Activated naive CD4-positive, alpha-beta T cell treated with anti-CD3 and anti-CD28 coated beads for 36 hours (primary cell): ENCODE data around the gene MOB3C. TPM values are rescaled to one million over a fixed set of nuclear protein-coding genes. Genes with fewer than 3 reads are reported as not detected.

Experiments
- CTCF ChIA-PET: fragments of 350-600 bp; sonication (Branson Sonifier 250); formaldehyde crosslinking; loops from one replicate; lab custom pipeline; 2021; ENCODE audit warnings: antibody characterized with exemption; lab: Charles Lee
- DNase-seq: peaks from one replicate; pipeline ENCODE4 v3.0.0-alpha.2; 2020
- H3K27ac Mint-ChIP-seq: one replicate; pipeline ENCODE4 v1.8.0; 2021; ENCODE audit warnings: mild to moderate bottlenecking, mixed read lengths
- H3K27me3 Mint-ChIP-seq: one replicate; pipeline ENCODE4 v1.8.0; 2021; ENCODE audit warnings: low read depth, mixed read lengths
- H3K36me3 Mint-ChIP-seq: one replicate; pipeline ENCODE4 v1.8.0; 2021; ENCODE audit warnings: low read depth, mixed read lengths
- H3K4me1 Mint-ChIP-seq: one replicate; pipeline ENCODE4 v1.8.0; 2021; ENCODE audit warnings: low read depth, mixed read lengths
- H3K4me3 Mint-ChIP-seq: one replicate; pipeline ENCODE4 v1.8.0; 2021; ENCODE audit warnings: mild to moderate bottlenecking, moderate library complexity, mixed read lengths
- H3K9me3 Mint-ChIP-seq: one replicate; pipeline ENCODE4 v1.8.0; 2021; ENCODE audit warnings: mixed read lengths
- intact Hi-C: fragments of 100-400 bp; cut with micrococcal nuclease; formaldehyde crosslinking; loops from one replicate; pipeline ENCODE4 v1.15.1; 2023
- total RNA-seq, 2 experiments: library from RNA; stranded (reverse); gene quantifications; one replicate each; pipeline ENCODE4 v1.2.3, GENCODE V29; 2021

MOB3C gene
- total RNA-seq, 2 experiments from 2014 or later, result 4.8 to 5.0 TPM

DNA sequence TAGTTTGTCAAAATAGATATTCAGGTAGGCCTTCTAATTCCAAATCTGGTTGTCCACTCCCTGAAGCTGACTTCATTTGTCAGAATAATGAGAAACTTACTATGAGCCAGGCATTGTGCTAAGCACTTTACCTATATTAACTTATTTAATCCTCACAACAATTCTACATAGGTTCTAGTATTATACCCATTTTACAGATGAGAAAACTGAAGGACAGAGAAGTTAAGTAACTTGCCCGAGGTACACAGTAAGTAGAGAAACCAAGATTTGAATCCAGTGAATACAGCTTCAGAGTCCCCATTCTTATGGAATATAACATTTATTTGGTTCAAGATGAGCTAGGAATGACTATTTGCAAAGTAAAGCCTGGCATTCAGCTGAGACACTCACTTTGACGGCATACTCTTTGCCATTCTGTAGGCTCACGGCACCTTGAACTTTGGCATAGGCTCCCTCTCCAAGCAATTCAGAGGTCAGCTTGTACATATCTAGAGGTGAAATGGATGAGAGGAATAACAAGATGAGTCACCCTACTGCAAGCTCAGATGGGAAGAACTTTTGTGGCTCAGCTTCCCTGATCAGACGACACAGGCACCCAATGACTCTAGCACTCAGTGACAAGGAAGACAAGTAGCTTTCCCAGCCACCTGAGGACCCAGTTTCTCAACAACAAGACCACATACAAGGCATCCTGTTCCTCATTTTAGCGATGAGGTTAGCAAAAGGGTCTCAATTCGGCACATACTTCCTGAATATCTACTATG is 36.3 kb downstream of the MOB3C start:
- CTCF ChIA-PET, result no interaction called here
- H3K27me3 Mint-ChIP-seq, result no peaks in the 10 kb centered on the region
- H3K36me3 Mint-ChIP-seq, result peaks cover 19% of the 10 kb centered on the region
- intact Hi-C loops, result no loop called here
- no peak for DNase-seq
- no peaks in the 10 kb centered on the region for H3K9me3 Mint-ChIP-seq
- H3K4me3 Mint-ChIP-seq, result no peak overlapping the region
- no peak overlapping the region for H3K27ac Mint-ChIP-seq
- peaks cover 8% of the 10 kb centered on the region for H3K4me1 Mint-ChIP-seq

DNA sequence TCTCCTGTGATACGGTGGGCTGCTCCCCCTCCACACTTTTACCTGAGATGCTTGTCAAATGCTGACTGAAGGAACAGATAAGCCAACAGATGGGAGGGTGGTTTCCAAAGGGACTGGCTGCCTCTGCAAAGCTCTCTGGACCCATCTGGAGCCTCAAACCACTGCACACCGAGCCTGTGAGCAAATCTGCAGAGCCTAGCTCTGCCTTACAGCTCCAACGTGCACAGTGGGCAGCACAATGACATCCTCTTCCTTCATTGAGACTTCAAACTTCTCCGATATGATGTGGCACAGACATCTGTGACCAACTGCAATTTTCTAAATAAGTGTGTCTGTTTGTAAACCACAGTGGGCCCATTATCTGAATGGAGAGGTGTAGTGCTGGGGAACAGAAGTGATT is 38.9 kb downstream of the MOB3C start:
- Mint-ChIP-seq H3K4me1 (peaks cover 8% of the 10 kb centered on the region), H3K36me3 (peaks cover 15% of the 10 kb centered on the region), H3K27me3 (no peaks in the 10 kb centered on the region), H3K9me3 (no peaks in the 10 kb centered on the region), H3K27ac (no peak overlapping the region), H3K4me3 (no peak overlapping the region)
- CTCF ChIA-PET, result interaction anchor here (0.6 kb wide), 1 partner anchor 96 kb away, joined by 3 read pairs; no protein-coding TSS in a partner anchor
- intact Hi-C loops, result no loop called here
- DNase-seq, result no peak

DNA sequence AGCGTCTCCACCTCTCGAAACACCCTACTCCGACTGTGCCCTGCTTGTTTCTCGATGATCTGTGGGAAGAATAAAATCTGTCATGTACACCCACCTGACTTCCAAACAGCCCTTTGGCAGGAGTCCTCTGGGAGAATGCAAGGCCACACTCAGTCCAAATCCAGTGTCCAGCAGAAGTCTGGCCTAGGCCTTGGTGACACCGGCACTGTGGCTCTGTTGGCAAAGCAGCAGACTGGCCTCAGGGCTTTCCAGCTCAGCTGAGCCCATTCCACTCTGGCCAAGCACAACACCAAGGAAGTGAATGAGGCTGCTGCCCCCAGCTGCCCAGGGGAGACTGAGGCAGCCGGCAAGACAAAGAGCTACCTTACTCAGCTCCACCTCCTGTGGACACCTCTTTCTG is 40.0 kb downstream of the MOB3C start:
- CTCF ChIA-PET, result interaction anchor here (1.1 kb wide), 2 partner anchors 29 to 41 kb away, joined by 3 read pairs; a partner anchor contains a TSS
- peaks cover 2% of the 10 kb centered on the region for H3K4me1 Mint-ChIP-seq
- H3K27ac Mint-ChIP-seq, result no peak overlapping the region
- H3K27me3 Mint-ChIP-seq, result no peaks in the 10 kb centered on the region
- no peak overlapping the region for H3K4me3 Mint-ChIP-seq
- DNase-seq, result no peak
- peaks cover 10% of the 10 kb centered on the region for H3K36me3 Mint-ChIP-seq
- no peaks in the 10 kb centered on the region for H3K9me3 Mint-ChIP-seq
- intact Hi-C loops, result no loop called here

DNA sequence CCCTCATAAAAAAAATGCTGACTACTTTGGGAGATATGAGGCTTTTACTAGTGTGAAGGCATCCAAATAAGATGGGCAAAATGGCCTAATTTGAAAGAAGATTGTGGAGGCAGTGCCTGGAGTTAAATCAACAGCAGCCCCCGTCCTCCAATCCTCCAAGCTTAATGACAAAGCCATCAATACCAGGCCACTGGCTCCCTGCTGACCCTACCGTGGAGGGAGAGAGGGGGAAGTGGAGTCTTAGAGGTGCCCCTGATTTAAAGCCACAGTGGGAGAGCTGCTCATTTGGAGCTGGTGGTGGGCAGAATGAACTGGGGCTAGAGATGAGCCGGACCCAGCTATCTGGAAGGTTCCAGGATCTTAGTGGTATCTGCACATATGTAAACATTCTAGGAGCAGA is 40.8 kb downstream of the MOB3C start:
- H3K4me1 Mint-ChIP-seq, result no peaks in the 10 kb centered on the region
- H3K36me3 Mint-ChIP-seq, result peaks cover 8% of the 10 kb centered on the region
- intact Hi-C loops, result no loop called here
- H3K4me3 Mint-ChIP-seq, result no peak overlapping the region
- no peak for DNase-seq
- CTCF ChIA-PET, result interaction anchor here (1.1 kb wide), 1 partner anchor 28 kb away, joined by 3 read pairs; no protein-coding TSS in a partner anchor
- no peak overlapping the region for H3K27ac Mint-ChIP-seq
- H3K27me3 Mint-ChIP-seq, result no peaks in the 10 kb centered on the region
- no peaks in the 10 kb centered on the region for H3K9me3 Mint-ChIP-seq

DNA sequence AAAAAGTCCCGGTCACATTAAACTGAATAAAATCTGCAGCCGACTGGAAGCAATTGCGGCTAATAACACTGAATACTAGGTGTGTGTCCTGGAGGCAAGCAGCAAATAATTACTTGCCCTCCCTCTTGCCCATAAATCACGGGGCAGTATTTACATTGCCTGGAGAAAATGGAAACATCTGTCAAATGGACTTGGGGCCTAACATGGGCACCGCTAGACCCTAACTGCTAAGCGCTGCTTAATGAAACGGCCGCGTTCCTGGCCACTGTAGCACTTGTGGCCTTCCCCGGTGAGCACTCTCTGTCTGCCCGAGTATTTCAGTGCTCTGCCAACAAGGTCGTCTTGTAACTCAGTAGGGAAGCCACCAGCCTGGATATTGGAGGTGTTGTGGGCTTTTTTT is 41.3 kb downstream of the MOB3C start:
- H3K27ac Mint-ChIP-seq, result no peak overlapping the region
- DNase-seq, result no peak
- no peaks in the 10 kb centered on the region for H3K9me3 Mint-ChIP-seq
- peaks cover 10% of the 10 kb centered on the region for H3K36me3 Mint-ChIP-seq
- no peaks in the 10 kb centered on the region for H3K4me1 Mint-ChIP-seq
- intact Hi-C loops, result no loop called here
- CTCF ChIA-PET, result no interaction called here
- H3K4me3 Mint-ChIP-seq, result no peak overlapping the region
- no peaks in the 10 kb centered on the region for H3K27me3 Mint-ChIP-seq

DNA sequence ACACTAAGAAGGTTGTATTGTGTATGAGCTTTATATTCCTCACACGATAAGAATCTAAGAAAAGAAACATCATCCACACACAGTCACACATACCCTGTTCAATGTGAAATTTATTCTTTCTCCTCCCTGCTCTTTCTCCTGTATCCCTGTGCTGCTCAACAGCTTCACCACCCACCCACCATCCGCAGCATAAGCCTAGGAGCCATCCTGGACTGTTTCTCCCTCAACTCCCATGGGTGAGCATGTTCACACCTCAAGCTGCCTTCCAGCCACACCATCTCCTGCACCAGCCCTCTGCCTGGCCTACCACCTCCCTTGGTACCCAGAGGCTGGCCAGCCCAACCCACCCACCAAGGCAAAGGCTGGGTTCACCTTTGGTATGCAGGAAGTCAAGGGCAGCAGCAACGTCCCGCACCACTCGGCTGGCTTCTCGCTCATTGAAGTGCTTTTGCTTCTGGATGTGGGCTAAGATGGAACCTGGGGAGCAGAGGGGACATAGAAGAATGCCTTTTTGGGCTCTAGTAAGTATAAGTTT is 44.9 kb downstream of the MOB3C start:
- Mint-ChIP-seq H3K27ac (no peak overlapping the region), H3K4me1 (no peaks in the 10 kb centered on the region), H3K27me3 (no peaks in the 10 kb centered on the region), H3K36me3 (peaks cover 13% of the 10 kb centered on the region), H3K9me3 (no peaks in the 10 kb centered on the region), H3K4me3 (no peak overlapping the region)
- CTCF ChIA-PET, result interaction anchor here (0.8 to 1.0 kb wide), 2 partner anchors 11 to 123 kb away, joined by 3 to 4 read pairs; no protein-coding TSS in a partner anchor
- no peak for DNase-seq
- intact Hi-C loops, result no loop called here

DNA sequence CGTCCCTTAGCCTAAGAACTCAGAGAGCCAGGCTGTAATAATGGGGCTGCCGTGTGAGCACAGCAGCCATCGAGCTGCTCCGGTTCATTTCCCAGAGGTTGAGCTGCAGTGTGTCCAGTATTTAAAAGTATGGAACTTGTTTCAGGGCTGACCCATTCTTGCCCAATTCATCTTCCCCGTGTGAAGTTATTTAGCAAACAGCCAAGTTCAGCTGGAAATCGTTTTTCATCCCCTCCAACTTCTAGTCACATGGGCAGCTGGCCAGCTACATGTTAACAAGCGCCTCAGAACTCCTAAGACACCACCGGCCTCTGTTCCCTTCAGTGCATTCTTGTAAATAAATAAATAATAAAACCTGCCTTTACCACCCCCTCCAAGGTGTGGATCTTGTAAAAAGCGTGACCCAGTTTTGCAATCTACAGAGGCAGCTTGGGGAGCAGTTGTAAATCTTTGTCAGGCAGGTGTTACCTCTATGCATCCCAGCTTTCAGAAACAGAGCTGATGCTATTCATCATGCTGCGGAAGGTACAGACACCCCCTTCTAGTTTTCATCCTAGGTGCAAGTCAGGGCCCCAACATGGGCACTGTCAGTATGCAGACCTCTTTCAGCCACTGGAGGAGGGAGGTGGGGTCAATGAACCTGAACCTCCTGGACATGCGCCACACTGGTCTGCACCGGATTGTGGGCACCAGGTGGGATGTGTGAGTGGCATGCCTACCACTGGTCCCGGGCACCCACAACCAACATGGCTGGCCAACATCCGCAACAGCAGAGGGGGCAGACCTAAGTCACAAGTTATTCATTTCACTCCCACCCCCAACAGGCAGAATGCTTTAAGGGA is 46.5 kb downstream of the MOB3C start:
- no peak overlapping the region for H3K4me3 Mint-ChIP-seq
- no peak overlapping the region for H3K27ac Mint-ChIP-seq
- H3K27me3 Mint-ChIP-seq, result no peaks in the 10 kb centered on the region
- H3K4me1 Mint-ChIP-seq, result no peaks in the 10 kb centered on the region
- no peak for DNase-seq
- no peaks in the 10 kb centered on the region for H3K9me3 Mint-ChIP-seq
- intact Hi-C loops, result no loop called here
- H3K36me3 Mint-ChIP-seq, result peaks cover 18% of the 10 kb centered on the region
- CTCF ChIA-PET, result interaction anchor here (0.9 kb wide), 1 partner anchor 21 kb away, joined by 3 read pairs; no protein-coding TSS in a partner anchor

DNA sequence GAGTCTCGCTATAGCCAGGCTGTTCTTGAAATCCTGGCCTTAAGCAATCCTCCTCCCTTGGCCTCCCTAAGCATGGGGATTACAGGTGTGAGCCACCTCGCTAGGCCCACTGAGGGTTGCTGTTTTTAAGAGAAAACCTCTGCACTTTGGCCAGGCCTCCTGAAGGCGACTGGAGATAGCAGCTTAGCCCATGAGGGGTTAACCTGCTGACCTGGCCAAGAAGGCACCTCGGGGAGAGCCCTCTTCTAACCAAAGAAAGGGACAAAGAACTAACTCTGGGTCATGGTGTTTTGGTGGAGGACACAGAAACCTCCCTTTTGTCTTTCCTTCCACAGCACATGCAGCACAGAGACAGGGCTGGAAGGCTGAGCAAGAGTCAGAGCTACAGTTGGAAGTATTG is 47.5 kb downstream of the MOB3C start:
- H3K9me3 Mint-ChIP-seq, result no peaks in the 10 kb centered on the region
- no peaks in the 10 kb centered on the region for H3K27me3 Mint-ChIP-seq
- DNase-seq, result no peak
- no peak overlapping the region for H3K4me3 Mint-ChIP-seq
- H3K4me1 Mint-ChIP-seq, result no peaks in the 10 kb centered on the region
- intact Hi-C loops, result no loop called here
- H3K36me3 Mint-ChIP-seq, result peaks cover 22% of the 10 kb centered on the region
- CTCF ChIA-PET, result interaction anchor here (0.9 kb wide), 1 partner anchor 22 kb away, joined by 3 read pairs; no protein-coding TSS in a partner anchor
- H3K27ac Mint-ChIP-seq, result no peak overlapping the region

DNA sequence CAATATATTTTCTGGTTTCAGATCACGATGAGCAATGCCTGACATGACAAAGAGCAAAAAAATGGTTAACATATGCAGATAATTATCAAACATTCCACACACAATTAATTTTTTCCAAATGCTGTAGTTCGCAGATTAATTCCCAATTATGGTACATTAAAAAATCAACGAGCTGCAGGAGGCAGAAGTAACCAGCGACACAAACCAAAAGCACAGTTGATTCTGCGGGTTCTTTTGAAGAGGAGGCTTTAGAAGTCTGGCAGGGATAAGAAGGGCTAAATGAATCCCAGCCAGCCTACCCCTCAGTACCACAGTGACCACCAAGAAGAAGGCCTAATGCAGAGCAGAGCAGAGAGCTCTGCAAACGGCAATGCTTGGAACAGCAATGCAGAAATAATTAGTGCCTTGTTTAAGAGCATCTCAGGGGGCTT is 48.1 kb downstream of the MOB3C start:
- Mint-ChIP-seq H3K4me1 (no peaks in the 10 kb centered on the region), H3K9me3 (no peaks in the 10 kb centered on the region), H3K4me3 (no peak overlapping the region), H3K27me3 (no peaks in the 10 kb centered on the region), H3K36me3 (peaks cover 22% of the 10 kb centered on the region), H3K27ac (no peak overlapping the region)
- no peak for DNase-seq
- intact Hi-C loops, result no loop called here
- CTCF ChIA-PET, result no interaction called here

DNA sequence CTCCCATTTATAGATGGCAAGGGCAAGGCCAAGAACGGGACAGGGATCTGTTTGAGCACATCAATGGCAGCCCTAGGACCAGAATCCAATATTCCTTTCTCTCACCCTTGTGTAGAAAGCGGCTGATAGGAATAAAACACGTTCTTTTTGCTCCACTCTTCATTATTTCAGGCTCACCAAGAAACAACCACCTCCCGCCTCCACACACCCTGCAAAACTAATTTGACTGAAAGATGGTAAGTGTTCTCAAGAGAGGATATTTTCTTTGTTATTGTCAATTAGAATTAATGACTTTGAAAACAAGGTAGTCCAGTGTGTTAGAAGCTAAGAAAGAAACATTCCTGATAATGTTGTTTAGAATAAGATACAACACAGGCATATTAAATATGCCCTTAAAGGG is 53.3 kb downstream of the MOB3C start:
- Mint-ChIP-seq H3K27ac (no peak overlapping the region), H3K4me3 (no peak overlapping the region), H3K36me3 (peaks cover 18% of the 10 kb centered on the region), H3K4me1 (no peaks in the 10 kb centered on the region), H3K27me3 (no peaks in the 10 kb centered on the region), H3K9me3 (no peaks in the 10 kb centered on the region)
- DNase-seq, result no peak
- CTCF ChIA-PET, result no interaction called here
- intact Hi-C loops, result no loop called here

DNA sequence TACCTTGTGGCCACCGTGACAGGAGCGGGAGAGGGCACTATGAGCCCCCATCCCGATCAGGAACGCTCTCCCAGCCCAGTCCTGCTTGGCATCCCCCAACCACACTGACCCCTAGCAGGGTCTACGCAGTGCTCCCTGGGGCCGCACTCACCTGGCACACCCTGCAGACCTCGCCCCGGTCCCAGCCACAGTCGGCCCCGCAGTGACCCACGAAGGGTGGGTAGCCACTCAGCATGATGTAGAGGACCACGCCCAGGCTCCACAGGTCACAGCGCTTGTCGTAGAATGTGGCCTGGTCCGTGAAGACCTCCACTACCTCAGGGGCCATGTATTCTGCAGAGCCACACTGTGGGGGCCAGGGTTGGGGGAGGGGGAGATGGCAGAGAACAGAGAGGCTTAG is 54.1 kb downstream of the MOB3C start:
- peaks cover 14% of the 10 kb centered on the region for H3K36me3 Mint-ChIP-seq

DNA sequence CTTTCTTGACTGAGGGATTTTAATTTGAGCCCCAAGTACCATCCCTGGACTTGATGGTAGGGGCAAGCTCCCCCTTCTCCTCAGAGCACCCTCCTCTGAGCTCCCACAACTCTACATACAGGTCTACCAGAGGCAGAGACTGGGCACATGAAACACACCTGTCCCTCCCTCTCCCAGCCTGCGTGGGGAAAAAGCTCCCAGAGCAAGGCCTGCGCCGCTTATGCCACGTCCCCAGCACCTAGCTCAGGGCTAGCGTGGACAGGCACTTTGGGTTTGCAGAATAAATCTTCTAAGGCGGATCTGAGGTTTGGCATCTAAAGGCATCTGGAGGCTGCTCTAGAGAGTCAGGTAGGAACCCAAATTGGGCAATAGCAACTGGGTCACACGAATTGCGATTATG is 57.6 kb downstream of the MOB3C start:
- no peak overlapping the region for H3K27ac Mint-ChIP-seq
- CTCF ChIA-PET, result interaction anchor here (1.5 kb wide), 1 partner anchor 166 kb away, joined by 5 read pairs; no protein-coding TSS in a partner anchor
- intact Hi-C loops, result no loop called here
- DNase-seq, result no peak
- H3K27me3 Mint-ChIP-seq, result no peaks in the 10 kb centered on the region
- no peak overlapping the region for H3K4me3 Mint-ChIP-seq
- H3K4me1 Mint-ChIP-seq, result no peaks in the 10 kb centered on the region
- no peaks in the 10 kb centered on the region for H3K9me3 Mint-ChIP-seq
- peaks cover 2% of the 10 kb centered on the region for H3K36me3 Mint-ChIP-seq

More for the DNA sequence above, 54.1 kb downstream of the MOB3C start:
- intact Hi-C loops, result no loop called here
- CTCF ChIA-PET, result no interaction called here
- DNase-seq, result no peak
- no peaks in the 10 kb centered on the region for H3K27me3 Mint-ChIP-seq
- no peaks in the 10 kb centered on the region for H3K4me1 Mint-ChIP-seq
- H3K4me3 Mint-ChIP-seq, result no peak overlapping the region
- no peak overlapping the region for H3K27ac Mint-ChIP-seq
- H3K9me3 Mint-ChIP-seq, result no peaks in the 10 kb centered on the region
